OCI-LY1 (cell line): Measurements from ENCODE around the gene P2RY2.

ENCODE experiments used
- CTCF ChIP-seq: fragments of 200-600 bp; sonication (generic), shearing (Covaris generic); IDR thresholded peaks from 2 replicates; pipeline ENCODE4 v1.5.1; 2017; ENCODE audit warnings: mild to moderate bottlenecking, antibody characterized with exemption, low read length, moderate library complexity, mixed read lengths
- EZH2 ChIP-seq: fragments of 200-600 bp; sonication (generic), shearing (Covaris generic); IDR thresholded peaks from 2 replicates; pipeline ENCODE4 v1.8.0; 2017; ENCODE audit warnings: borderline replicate concordance, mixed run types, mild to moderate bottlenecking, antibody characterized with exemption, low read length, moderate library complexity, mixed read lengths

GRCh38 chr11:73280626-73281025, 62.5 kb downstream of the P2RY2 start:
- TF ChIP-seq EZH2 (no peak), CTCF (no peak)
